ENCODE data around the gene TMEM52. TPM values are rescaled to one million over a fixed set of nuclear protein-coding genes. Genes with fewer than 3 reads are reported as not detected.

TMEM52 gene
- total RNA-seq, 1 experiment from 2014 or later: 9.6 TPM

GRCh38 chr1:1915911-1916840, 2.9 kb downstream of the TMEM52 start:
- Histone ChIP-seq H3T11ph (ENCODE audit: low read length) (no peak overlapping the region), H3K23me2 (ENCODE audit: insufficient read length, low read depth, low read length, poor library complexity, severe bottlenecking) (no peaks in the 10 kb centered on the region), H3K9ac (ENCODE audit: extremely low read depth, insufficient read length, low read length) (no peak overlapping the region), H2BK120ac (ENCODE audit: low read depth, low read length, poor library complexity, severe bottlenecking) (no peak overlapping the region), H2BK15ac (ENCODE audit: low read depth, low read length) (no peak overlapping the region), H2BK20ac (ENCODE audit: low read depth, low read length, poor library complexity, severe bottlenecking) (no peak overlapping the region), H3K79me2 (ENCODE audit: insufficient read depth, low read length) (no peaks in the 10 kb centered on the region), H3K14ac (ENCODE audit: insufficient read depth, low read length) (no peak overlapping the region), H2BK12ac (ENCODE audit: insufficient read length, low read depth, low read length) (no peak overlapping the region), H3K23ac (ENCODE audit: insufficient read length, low read depth, low read length) (no peak overlapping the region), H2AK5ac (ENCODE audit: insufficient read length, low read length) (no peak overlapping the region), H3K9me3 (ENCODE audit: control insufficient read depth, low read depth, low read length) (no peaks in the 10 kb centered on the region), H2AFZ (ENCODE audit: low read length) (no peak overlapping the region), H3K27ac (ENCODE audit: insufficient read length, low read depth, low read length) (no peak overlapping the region), H4K20me1 (ENCODE audit: control insufficient read depth, insufficient read depth, insufficient read length) (no peaks in the 10 kb centered on the region), H3K79me1 (ENCODE audit: insufficient read depth, low read depth, low read length, poor library complexity, severe bottlenecking) (no peaks in the 10 kb centered on the region), H3K4me2 (ENCODE audit: insufficient read depth, insufficient read length, low read length) (no peak overlapping the region), H2BK5ac (ENCODE audit: insufficient read length, low read length) (no peak overlapping the region), H3K18ac (ENCODE audit: insufficient read length, low read depth, low read length) (no peak overlapping the region), H4K5ac (ENCODE audit: insufficient read length, low read depth, low read length) (no peak overlapping the region), H4K91ac (ENCODE audit: insufficient read length, low read depth, low read length) (no peak overlapping the region), H3K27me3 (ENCODE audit: insufficient read depth, low read length) (no peaks in the 10 kb centered on the region), H4K8ac (replicated peaks; ENCODE audit: insufficient read length, low read depth, low read length) (no peak overlapping the region), H3K4me1 (ENCODE audit: insufficient read depth, low read length) (no peaks in the 10 kb centered on the region), H3K4ac (ENCODE audit: low read depth, low read length) (no peak overlapping the region), H3K56ac (ENCODE audit: insufficient read length, low read depth, low read length) (no peak overlapping the region)
- H3K4me3 Mint-ChIP-seq: peak overlapping the region in 1 of 2 experiments; percentile 51; a peak in 1 of 5 replicates
- H3K36me3 Mint-ChIP-seq (ENCODE audit: insufficient read depth in 1 of 3, low read depth in 3 of 3): no peaks in the 10 kb centered on the region; a peak in 1 of 7 replicates
- DNase-seq: peak; percentile 34
- no CpG with 5 or more reads among the region's 23 CpGs for WGBS (ENCODE audit: extremely low coverage, insufficient read length, low lambda C conversion rate)
- peaks cover 5 to 28% of the 10 kb centered on the region in 2 experiments for H3K4me1 Mint-ChIP-seq
- no peaks in the 10 kb centered on the region for H3K9me3 Mint-ChIP-seq
- TF ChIP-seq CTCF (conservative IDR thresholded peaks at IDR 0.05): no peak
- H3K27ac Mint-ChIP-seq: peak overlapping the region in 1 of 3 experiments; percentile 27; a peak in 1 of 7 replicates
- no peaks in the 10 kb centered on the region; the same call in none of the 2 replicates for H3K27me3 Mint-ChIP-seq (ENCODE audit: low read depth)

All from H9 (cell line).